Heart left ventricle (tissue), 16 donors: Measurements from ENCODE around the gene ZNF22. TPM values are rescaled to one million over a fixed set of nuclear protein-coding genes. Genes with fewer than 3 reads are reported as not detected.
A peak's percentile ranks its signal among the peaks of the same experiment; 100 is the strongest.

ENCODE experiments used
- ATAC-seq, 4 donors: fragments of 200-7000 bp; cut with Tn5 transposase; one replicate each; pipeline ENCODE4 v1.9.1; 2020 to 2022; ENCODE audit warnings: moderate library complexity in 4 of 4, mild to moderate bottlenecking in 3 of 4, moderate number of reproducible peaks in 1 of 4
- DNase-seq, 5 donors: peaks; one replicate each; pipeline ENCODE4 v3.0.0-alpha.2; 2020
- H3K27ac ChIP-seq, 12 donors: fragments of 200-600 bp; sonication (generic) in 4 of 12; one replicate each; pipeline versions ENCODE4 v1.5.0 to v1.8.0; 2016 to 2022; ENCODE audit warnings: mild to moderate bottlenecking in 2 of 12
- H3K27me3 ChIP-seq, 9 donors: fragments of 200-600 bp; sonication (generic) in 2 of 9; one replicate each; pipeline versions ENCODE4 v1.5.1 to v1.8.0; 2016 to 2022; ENCODE audit warnings: mild to moderate bottlenecking in 3 of 9
- H3K36me3 ChIP-seq, 9 donors: fragments of 200-600 bp; sonication (generic) in 2 of 9; one replicate each; pipeline versions ENCODE4 v1.5.0 to v1.8.0; 2018 to 2022; ENCODE audit warnings: mild to moderate bottlenecking in 2 of 9
- H3K4me1 ChIP-seq, 12 donors: fragments of 200-600 bp; sonication (generic) in 4 of 12; one replicate each; pipeline versions ENCODE4 v1.5.0 to v1.8.0; 2016 to 2022; ENCODE audit warnings: mild to moderate bottlenecking in 3 of 12
- H3K4me3 ChIP-seq, 12 donors: fragments of 200-600 bp; sonication (generic) in 4 of 12; one replicate each; pipeline versions ENCODE4 v1.5.0 to v1.8.0; 2017 to 2022; ENCODE audit warnings: mild to moderate bottlenecking in 9 of 12, moderate library complexity in 4 of 12
- H3K9me3 ChIP-seq, 12 donors: fragments of 200-600 bp; sonication (generic) in 4 of 12; one replicate each; pipeline versions ENCODE4 v1.5.0 to v1.8.0; 2016 to 2022; ENCODE audit warnings: mild to moderate bottlenecking in 1 of 12
- CTCF ChIP-seq, 12 donors: fragments of 200-600 bp; sonication (generic) in 4 of 12; IDR thresholded peaks; one replicate each; pipeline versions ENCODE4 v1.5.0 to v1.8.0; 2018 to 2022; ENCODE audit warnings: antibody characterized with exemption in 12 of 12, mild to moderate bottlenecking in 5 of 12
- POLR2A ChIP-seq, 2 donors: fragments of 450-650 bp; IDR thresholded peaks; one replicate each; pipeline ENCODE4 v1.6.1; 2017; ENCODE audit warnings: antibody characterized with exemption in 2 of 2, mild to moderate bottlenecking in 2 of 2, moderate library complexity in 2 of 2
- WGBS, 4 donors: extraction: QIAGEN DNeasy Blood & Tissue Kit in 2 of 4; methylation state at CpG; one replicate each; pipeline versions ENCODE4 v1.1.5 to v1.1.7; 2013 to 2018; 5-methylcytosine and 5-hydroxymethylcytosine counted together
- intact Hi-C, 10 donors: fragments of 100-400 bp; cut with DNase I; formaldehyde crosslinking; loops; one replicate each; pipeline versions ENCODE4 v1.11.1 to v1.14.2; 2022
- polyA plus RNA-seq, 2 donors: library from polyadenylated mRNA; stranded (reverse); fragments of 200-250 nt; gene quantifications; one replicate each; pipeline ENCODE4 v1.2.3, GENCODE V29; 2013
- total RNA-seq, 9 donors: library from RNA; depleted of rRNA in 2 of 9; stranded (reverse); fragments of >200 nt in 2 of 9; fragmentation: NEBNext Ultra II Directional in 3 of 9; extraction: Animal tissue kit (Norgen Biotek cat#: 25700) in 3 of 9; gene quantifications; one replicate each; pipeline versions ENCODE4 v1.1.0 to v1.2.4, GENCODE V29; 2016 to 2023
- donor health status: ischemic (EF 13 %, LVEDD 7.1; RV severe dilation, severe dysfunction).
- donor health status: healthy with polysubstance abuse.
- donor health status: DM: no; HTN: yes; CAD: no.
- donor health status: DM: no; HTN: no; CAD: no.
- donor health status: ischemic (EF 25% LVEDD 6.9; RV normal size, moderate dysfunction).
- donor health status: ischemic (EF 25% LVEDD 5.7; RV mildly dilated, moderate dysfunction).
- donor health status: healthy.
- donor health status: DM: yes; HTN: yes; CAD: no.
- donor health status: ischemic (EF 35%, LVEDD 5.7; RV mildly dilated, moderate dysfunction).
- donor health status: nonischemic (EF 11% LVEDD 7.7; RV severe dilation, severe dysfunction).
- donor health status: DM: yes; HTN: yes; CAD: no.
- donor health status: PGD.
- donor health status: ischemic (EF 29% LVEDD 5.4; RV normal size, mild dysfunction).
- donor health status: nonischemic (EF 23%, LVEDD 6.1; RV moderate dilation, normal function).

Gene ZNF22
- total and polyA plus RNA-seq, 11 donors = 12.6 to 17.5 (median 14.6) TPM

GRCh38 chr10:44976352-44977198, 24.1 kb upstream of the ZNF22 start:
- H3K36me3 ChIP-seq = peaks cover 0 to 52% (median 30%) of the 10 kb centered on the region in 9 donors
- H3K4me3 ChIP-seq = peak overlapping the region; percentile 35 to 92 (median 68)
- H3K27me3 ChIP-seq = no peaks in the 10 kb centered on the region
- no peaks in the 10 kb centered on the region for H3K9me3 ChIP-seq
- peak overlapping the region; percentile 62 to 97 (median 87) for H3K27ac ChIP-seq
- H3K4me1 ChIP-seq = peaks cover 9 to 98% (median 76%) of the 10 kb centered on the region in 12 donors
- TF ChIP-seq CTCF (IDR thresholded peaks at IDR 0.05) (no peak), POLR2A (IDR thresholded peaks at IDR 0.05) (no peak)
- ATAC-seq (no peak), DNase-seq (peak in 2 of 5 donors; percentile 18 to 33)
- intact Hi-C loops = loop anchor here in 4 of 10 donors (5.0 to 10.0 kb wide), 3 partner anchors 44 to 1302 kb away; no protein-coding TSS in a partner anchor
- WGBS, 4 donors = 34 to 53% (median 39%) methylated on average over 6 to 9 of the region's 9 CpGs

DNA sequence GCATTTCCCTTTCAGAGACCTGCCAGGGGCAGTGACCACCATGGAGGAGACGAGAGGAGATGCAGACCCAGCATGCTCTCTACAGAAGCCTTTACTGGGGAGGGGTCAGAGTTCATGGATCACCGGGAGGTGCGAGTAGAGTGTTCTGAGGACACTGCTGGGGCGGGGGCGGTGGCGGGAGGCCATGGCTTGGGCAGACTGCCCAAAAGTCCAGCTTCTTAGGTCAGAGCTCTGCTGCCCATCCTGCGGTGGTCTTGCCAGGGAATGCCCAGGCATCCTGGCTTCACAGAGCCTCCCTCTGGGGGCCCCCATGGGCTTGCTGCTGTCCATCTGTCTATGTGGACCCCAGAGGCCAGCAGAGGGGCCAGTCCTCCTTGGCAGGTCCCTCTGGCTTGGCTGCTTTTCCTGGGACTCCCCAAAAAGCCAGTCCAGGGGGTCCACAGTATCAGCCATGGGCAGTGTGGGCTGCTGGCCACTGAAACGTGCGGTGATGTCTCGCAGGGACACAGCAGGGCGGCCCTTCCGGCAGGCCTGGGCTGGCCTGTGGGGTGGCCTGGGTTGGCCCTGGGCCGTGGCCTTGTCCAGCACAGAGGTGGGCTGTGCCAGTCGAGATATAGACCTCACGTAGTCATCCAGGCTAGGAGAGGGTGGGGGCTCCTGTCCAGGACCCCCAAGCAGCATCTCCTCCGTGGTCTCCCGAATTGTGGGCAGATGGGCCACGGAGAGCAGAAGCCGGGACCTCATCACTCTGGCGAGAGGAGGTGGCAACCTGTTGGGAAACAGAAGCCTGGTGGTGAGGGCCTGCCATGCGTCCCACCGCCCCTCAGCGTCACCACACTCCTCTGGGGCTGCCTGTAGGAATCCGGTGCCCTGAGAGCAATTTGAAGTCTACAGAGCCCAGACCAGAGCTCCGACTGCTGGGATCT, 23.2 kb upstream of the ZNF22 start:
- ATAC-seq (peak in 3 of 4 donors; percentile 3 to 11 (median 6)), DNase-seq (peak in 2 of 5 donors; percentile 48 to 56)
- peak overlapping the region; percentile 35 to 92 (median 68) for H3K4me3 ChIP-seq
- peaks cover 13 to 100% (median 83%) of the 10 kb centered on the region in 12 donors for H3K4me1 ChIP-seq
- H3K36me3 ChIP-seq = peaks cover 0 to 50% (median 21%) of the 10 kb centered on the region in 9 donors
- intact Hi-C loops = loop anchor here in 6 of 10 donors (1.0 to 10.0 kb wide), 6 partner anchors 18 to 1303 kb away; partner anchors contain the start of genes RASSF4 (in 1 of the 6) and ZNF22 (in 1 of the 6)
- no peaks in the 10 kb centered on the region for H3K27me3 ChIP-seq
- H3K27ac ChIP-seq = peak overlapping the region; percentile 62 to 97 (median 87)
- H3K9me3 ChIP-seq = no peaks in the 10 kb centered on the region
- WGBS, 4 donors = 6 to 19% (median 15%) methylated on average over 10 to 25 of the region's 25 CpGs
- TF ChIP-seq POLR2A (IDR thresholded peaks at IDR 0.05) (no peak), CTCF (IDR thresholded peaks at IDR 0.05) (no peak)

GRCh38 chr10:44978213-44978569, 22.5 kb upstream of the ZNF22 start:
- WGBS, 4 donors = 0 to 10% (median 5%) methylated on average over 4 of the region's 4 CpGs
- Histone ChIP-seq H3K4me1 (peaks cover 13 to 100% (median 86%) of the 10 kb centered on the region in 12 donors), H3K9me3 (no peaks in the 10 kb centered on the region), H3K27ac (peak overlapping the region; percentile 62 to 97 (median 87)), H3K36me3 (peaks cover 0 to 49% (median 16%) of the 10 kb centered on the region in 9 donors), H3K27me3 (no peaks in the 10 kb centered on the region), H3K4me3 (peak overlapping the region; percentile 35 to 92 (median 68))
- DNase-seq (no peak), ATAC-seq (no peak)
- intact Hi-C loops = loop anchor here in 6 of 10 donors (1.0 to 10.0 kb wide), 6 partner anchors 18 to 1303 kb away; partner anchors contain the start of genes RASSF4 (in 1 of the 6) and ZNF22 (in 1 of the 6)
- TF ChIP-seq POLR2A (IDR thresholded peaks at IDR 0.05) = no peak
- TF ChIP-seq CTCF (IDR thresholded peaks at IDR 0.05) = no peak
